ENCODE results near the gene PSD2.
A peak's percentile ranks its signal among the peaks of the same experiment; 100 is the strongest.

The PSD2 gene

GRCh38 chr5:139763930-139764791 lies 31.4 kb upstream of the PSD2 start:
- peak; percentile 21 for DNase-seq

DNA sequence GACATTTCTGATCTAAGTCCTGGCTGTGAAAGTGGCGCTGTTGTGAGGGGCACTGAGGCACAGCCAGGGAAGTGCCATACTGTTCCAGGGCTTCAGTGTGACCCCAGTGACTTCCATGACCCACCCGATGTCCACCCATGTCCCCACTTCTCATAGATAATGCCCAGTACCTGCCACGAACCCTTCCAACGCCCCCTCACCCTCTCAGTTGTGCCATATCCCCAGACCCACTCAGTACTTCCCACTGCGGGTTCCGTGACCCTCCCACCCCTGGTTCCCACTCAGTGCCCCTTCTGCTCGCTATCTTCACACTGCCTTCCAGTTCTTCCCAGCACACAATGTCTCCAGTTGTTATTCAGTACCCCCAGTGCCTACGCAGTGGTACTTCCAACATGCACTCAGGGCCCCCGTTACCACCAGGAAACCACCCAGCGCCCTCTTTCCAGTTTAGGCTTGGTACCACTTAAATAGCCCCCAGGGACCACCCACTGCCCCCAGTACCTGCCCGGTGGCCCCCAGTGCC lies 30.7 kb upstream of the PSD2 start:
- no peak for DNase-seq

- DNase-seq = peak; percentile 70
Observed at GRCh38 chr5:139765409-139766217, 30.0 kb upstream of the PSD2 start.

GRCh38 chr5:139767960-139768359 lies 27.6 kb upstream of the PSD2 start:
- no peak for DNase-seq

- no peak for DNase-seq
Observed at GRCh38 chr5:139768807-139769465, 26.7 kb upstream of the PSD2 start.

DNA sequence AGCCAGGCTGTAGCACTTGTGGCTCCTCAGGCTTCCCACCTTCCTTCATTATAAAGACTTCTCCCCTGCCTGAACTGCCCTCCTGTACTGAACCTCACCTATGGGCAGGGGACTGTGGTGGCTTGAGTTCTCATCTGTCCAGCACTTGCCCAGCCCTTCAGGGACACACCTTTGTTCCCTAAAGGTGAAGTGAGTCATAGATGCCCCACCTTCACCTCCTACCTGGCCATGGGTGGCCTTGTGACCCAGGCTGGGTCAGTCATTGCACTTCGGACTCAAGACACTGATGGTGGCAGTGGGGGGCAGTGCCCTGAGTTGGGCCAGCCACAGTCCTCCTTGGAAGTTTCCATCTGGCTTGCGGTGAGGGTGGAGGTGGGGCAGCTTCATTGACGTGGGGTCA lies 26.1 kb upstream of the PSD2 start:
- no peak for DNase-seq

DNA sequence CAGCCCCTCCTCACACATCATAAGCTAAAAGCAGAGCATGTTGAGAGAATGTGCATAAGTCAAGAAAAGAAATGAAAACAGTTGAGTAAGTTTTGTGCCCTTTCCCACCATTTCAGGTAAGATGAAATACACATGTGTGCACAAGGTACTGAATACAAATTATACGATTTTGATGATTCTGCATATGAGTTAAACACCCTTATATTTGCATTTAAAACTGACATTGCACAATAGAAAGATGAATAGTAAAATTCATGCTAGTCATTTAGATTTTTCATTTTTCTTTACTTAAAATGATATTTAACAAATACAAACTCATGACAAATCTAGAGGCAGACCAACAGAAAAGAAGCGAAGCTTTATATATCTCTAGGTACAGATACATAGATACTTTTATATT lies 24.9 kb upstream of the PSD2 start:
- DNase-seq = no peak

GRCh38 chr5:139772089-139772791 lies 23.4 kb upstream of the PSD2 start:
- DNase-seq = no peak

DNA sequence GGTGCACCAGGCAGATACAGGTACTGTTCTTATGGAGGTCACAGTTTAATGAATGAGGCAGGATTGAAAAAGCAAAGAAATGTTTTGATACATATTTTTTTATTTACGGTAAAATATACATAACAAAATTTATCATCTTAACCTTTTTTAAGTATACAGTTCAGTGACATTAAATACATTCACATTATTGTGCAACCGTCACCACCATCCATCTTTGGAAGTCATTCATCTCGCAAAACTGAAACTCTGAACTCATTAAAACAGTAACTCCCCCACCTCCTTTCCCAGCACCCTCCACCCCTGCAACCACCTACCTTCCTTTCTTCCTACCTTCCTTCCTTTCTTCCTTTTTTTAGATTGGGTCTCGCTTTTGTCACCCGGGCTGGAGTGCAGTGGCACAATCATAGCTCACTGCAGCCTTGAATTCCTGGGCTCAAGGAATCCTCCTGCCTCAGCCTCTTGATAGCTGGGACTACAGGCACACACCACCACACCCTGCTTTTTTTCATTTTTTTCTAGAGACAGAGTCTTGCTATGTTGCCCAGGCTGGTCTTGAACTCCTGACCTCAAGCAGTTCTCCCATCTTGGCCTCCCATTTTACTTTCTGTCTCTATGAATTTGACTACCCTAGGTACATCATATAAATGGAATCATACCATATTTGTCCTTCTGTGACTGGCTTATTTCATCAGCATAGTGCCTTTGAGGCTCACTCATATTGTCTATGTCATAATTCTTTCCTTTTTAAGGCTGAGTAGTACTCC lies 22.5 kb upstream of the PSD2 start:
- DNase-seq = no peak

GRCh38 chr5:139774980-139775661 lies 20.5 kb upstream of the PSD2 start:
- DNase-seq = peak; percentile 15

- no peak for DNase-seq
Observed at GRCh38 chr5:139775872-139776271, 19.7 kb upstream of the PSD2 start.

- peak; percentile 39 for DNase-seq
Observed at GRCh38 chr5:139776861-139777260, 18.7 kb upstream of the PSD2 start.

DNA sequence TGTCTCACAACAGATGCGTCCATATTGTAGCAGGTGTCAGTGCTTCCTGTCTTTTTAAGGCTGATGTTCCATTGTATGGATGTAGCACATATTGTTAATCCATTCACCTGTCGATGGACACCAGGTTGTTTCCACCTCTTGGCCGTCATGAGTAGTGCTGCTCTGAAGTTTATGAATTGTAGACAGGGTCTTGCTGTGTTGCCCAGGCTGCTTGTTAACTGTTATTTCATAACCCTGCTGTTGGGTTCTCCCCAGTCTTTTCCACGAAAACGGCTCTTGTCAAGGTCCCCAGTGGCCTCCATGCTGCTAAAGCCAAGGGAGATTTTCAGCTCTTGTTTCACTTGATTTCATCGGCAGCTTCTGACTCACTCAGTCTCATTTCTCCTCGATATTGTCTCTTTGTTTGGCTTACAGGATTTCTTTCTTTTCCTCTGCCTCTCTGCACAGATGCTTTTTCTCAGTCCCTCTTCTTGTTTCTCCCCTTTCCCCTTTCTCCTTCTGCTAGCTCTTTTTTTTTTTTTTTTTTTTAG lies 12.1 kb upstream of the PSD2 start:
- DNase-seq = no peak

GRCh38 chr5:139784488-139784887 lies 11.1 kb upstream of the PSD2 start:
- no peak for DNase-seq

GRCh38 chr5:139787257-139787567 lies 8.4 kb upstream of the PSD2 start:
- DNase-seq = no peak

- DNase-seq = peak; percentile 52
Observed at GRCh38 chr5:139787568-139788293, 7.9 kb upstream of the PSD2 start.

DNA sequence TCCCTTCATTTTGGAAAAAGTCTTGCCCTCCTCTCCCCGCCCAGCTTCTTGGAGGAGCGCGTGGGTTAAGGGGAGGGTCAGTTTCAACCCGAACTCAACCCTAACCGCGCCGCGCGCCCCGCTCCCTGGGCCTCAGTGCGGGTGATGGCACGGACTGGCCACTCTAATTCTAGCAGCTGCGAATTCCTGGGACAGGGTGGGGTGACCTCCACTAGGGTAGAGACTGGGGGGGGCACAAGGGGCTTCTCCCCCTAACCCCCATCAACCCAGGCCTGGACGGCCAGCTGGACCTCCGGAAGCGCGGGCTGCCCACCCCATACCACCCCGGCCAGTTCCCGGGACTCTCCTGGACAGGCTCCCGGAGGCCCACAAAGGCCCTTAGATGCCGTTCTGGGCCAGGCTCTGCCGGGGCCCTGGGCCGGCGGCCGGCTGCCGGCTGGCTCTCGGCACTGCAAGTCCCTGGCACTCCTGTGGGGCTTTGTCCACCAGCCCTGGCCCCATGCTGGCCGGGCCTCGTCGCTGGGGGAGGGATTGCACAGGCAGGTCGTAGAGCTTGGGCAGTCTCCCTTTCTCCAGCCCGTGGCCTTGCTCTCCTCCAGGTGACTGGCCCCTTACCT lies 7.2 kb upstream of the PSD2 start:
- DNase-seq = no peak

- no peak for DNase-seq
Observed at GRCh38 chr5:139789116-139789844, 6.3 kb upstream of the PSD2 start.

- DNase-seq = no peak
Observed at GRCh38 chr5:139789845-139790189, 5.8 kb upstream of the PSD2 start.
